Prostate gland (tissue), 2 donors: Measurements from ENCODE around the gene ARSG.

ENCODE experiments used
- CTCF ChIP-seq, 4 experiments: fragments of 200-600 bp in 2 of 4; fragments of 450-650 bp in 2 of 4; sonication (generic) in 2 of 4; IDR thresholded peaks; 1 replicate in 3 of 4; 2 replicates in 1 of 4; pipeline ENCODE4 v1.5.1; 2016 to 2019; ENCODE audit warnings: antibody characterized with exemption in 4 of 4, mild to moderate bottlenecking in 2 of 4, moderate library complexity in 2 of 4
- POLR2A ChIP-seq: fragments of 450-650 bp; IDR thresholded peaks from one replicate; pipeline ENCODE4 v1.6.1; 2016; ENCODE audit warnings: antibody characterized with exemption, mild to moderate bottlenecking
- POLR2AphosphoS5 ChIP-seq: sonication (generic); formaldehyde crosslinking; IDR thresholded peaks from one replicate; pipeline ENCODE4 v1.6.1; 2017; ENCODE audit warnings: antibody characterized with exemption

- TF ChIP-seq POLR2A (no peak), CTCF (IDR thresholded peaks at IDR 0.05) (no peak), POLR2AphosphoS5 (no peak)
These were observed 29.8 kb downstream of the ARSG start for GRCh38 chr17:68320943-68321555.
